ENCODE results near the gene ARRDC3.
"Not testable (repeated sequence)": the region's sequence is repeated elsewhere in the genome, so short reads cannot be mapped to it uniquely, and the experiment has no call there.

The ARRDC3 gene

DNA sequence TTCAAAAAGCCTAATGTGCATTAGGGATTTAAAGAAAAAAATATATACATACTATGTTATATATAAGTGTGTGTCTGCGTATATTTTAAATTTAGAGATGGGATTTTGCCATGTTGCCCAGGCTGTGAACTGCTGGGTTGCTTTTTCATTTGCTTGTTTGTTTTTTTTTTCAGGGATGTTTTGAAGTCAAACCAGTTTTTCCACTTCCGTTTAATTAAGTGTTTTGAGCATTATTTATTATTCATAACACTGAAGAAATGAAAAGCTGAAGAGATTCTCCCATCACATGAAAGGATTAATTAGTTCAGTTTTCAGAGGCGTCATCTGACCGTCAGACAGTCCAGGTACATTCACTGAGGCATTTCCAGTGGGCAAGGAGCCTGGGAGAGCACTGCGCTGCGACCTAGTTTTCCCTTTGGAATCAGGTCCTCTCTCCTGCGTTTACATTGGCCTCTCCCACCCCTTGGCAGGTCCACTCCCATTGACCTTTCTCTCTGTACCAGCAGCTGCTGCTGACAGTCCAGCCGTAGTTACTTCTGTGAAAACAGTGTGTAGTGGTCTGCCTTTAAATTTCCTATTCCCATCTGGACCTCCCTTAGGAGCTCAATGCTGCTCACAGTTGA, 26.0 kb downstream of the ARRDC3 start:
- DNase-seq = no peak

GRCh38 chr5:91354867-91355266, 28.2 kb downstream of the ARRDC3 start:
- DNase-seq = not testable (repeated sequence)

- no peak for DNase-seq
Measured at GRCh38 chr5:91352831-91353695, 30.1 kb downstream of the ARRDC3 start.

- DNase-seq = no peak
Measured at GRCh38 chr5:91345461-91345860, 37.7 kb downstream of the ARRDC3 start.

DNA sequence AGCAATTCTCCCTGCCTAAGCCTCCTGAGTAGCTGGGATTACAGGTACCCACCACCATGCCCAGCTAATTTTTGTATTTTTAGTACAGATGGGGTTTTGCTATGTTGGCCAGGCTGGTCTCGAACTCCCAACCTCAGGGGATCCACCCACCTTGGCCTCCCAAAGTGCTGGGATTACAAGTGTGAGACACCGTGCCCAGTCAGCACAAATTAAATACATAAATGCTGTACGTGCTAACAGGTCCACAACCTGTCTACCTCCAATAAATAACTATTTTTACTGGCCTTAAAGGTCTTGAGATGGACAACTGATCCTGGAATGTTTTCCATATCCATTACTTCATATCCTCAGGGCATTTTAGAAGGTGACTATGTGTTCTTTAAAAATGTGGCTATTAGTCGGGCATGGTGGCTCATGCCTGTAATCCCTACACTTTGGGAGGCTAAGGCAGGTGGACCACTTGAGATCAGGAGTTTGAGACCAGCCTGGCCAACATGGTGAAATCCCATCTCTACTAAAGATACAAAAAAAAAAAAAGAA, 38.4 kb downstream of the ARRDC3 start:
- not testable (repeated sequence) for DNase-seq

- DNase-seq = no peak
Measured at GRCh38 chr5:91343916-91344315, 39.2 kb downstream of the ARRDC3 start.

- DNase-seq = not testable (repeated sequence)
Measured at GRCh38 chr5:91342931-91343330, 40.2 kb downstream of the ARRDC3 start.

DNA sequence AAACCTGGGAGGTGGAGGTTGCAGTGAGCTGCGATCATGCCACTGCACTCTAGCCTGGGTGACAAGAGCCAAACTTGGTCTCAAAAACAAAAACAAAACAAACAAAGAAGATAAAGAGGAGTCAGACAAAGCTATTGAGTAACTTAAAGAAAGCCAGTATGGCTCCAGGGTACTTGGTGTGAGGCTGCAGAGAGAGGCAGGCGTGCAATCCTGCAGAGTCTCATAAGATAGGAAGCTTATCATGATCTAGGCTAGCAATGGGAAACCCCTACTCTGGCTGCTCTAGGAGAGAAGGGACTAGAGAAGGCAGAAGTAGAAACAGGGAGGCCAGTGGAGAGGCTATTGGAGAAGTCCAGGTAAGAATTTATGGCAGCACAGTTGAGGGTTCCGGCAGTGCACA, 42.0 kb downstream of the ARRDC3 start:
- DNase-seq = no peak

DNA sequence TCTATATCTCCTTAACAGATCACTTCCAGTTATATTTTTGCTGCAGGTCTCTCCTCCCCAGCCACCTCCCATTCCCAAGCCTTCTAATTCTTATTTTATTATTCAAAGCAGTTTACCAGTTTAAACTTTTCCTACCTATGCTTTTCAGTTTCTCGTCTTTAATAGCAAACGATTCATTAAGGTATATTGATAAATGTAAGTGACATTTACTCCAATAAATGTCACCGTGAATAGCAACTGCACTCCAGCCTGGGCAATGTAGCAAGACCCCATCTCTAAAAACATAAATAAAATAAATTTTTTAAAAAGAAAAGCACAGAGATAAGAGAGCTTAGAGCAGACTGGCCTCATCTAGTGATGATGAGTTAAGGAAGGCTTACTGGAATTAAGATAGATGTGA, 42.6 kb downstream of the ARRDC3 start:
- no peak for DNase-seq

DNA sequence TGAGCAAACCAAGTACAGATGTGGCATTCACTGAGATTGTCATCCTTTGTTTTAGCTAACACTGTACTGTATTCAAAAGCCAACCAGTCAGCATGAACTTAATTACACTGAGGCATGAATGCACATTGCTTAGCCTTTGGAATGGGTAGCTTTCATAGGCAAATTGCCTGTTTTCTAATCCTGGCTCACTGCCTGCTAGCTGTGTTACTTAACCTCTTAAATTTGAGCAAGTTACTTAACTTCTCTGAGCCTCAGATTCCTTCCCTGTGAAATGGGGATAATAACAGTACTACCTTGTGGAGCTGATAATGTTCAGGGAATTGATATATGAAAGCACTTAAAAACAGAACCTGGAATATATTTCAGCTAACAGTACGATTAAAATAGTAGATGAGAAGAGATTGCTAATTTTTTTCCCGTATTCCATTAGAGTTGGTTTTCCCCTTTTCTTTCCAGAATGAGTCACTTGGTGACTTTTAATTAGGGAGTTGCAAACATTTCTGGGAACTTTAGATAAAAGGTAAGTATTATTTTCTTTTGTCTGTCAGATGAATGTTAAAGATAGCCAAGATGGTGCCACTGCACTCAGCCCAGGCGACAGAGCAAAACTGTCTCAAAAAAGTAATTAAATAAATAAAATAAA, 43.9 kb downstream of the ARRDC3 start:
- DNase-seq = no peak

DNA sequence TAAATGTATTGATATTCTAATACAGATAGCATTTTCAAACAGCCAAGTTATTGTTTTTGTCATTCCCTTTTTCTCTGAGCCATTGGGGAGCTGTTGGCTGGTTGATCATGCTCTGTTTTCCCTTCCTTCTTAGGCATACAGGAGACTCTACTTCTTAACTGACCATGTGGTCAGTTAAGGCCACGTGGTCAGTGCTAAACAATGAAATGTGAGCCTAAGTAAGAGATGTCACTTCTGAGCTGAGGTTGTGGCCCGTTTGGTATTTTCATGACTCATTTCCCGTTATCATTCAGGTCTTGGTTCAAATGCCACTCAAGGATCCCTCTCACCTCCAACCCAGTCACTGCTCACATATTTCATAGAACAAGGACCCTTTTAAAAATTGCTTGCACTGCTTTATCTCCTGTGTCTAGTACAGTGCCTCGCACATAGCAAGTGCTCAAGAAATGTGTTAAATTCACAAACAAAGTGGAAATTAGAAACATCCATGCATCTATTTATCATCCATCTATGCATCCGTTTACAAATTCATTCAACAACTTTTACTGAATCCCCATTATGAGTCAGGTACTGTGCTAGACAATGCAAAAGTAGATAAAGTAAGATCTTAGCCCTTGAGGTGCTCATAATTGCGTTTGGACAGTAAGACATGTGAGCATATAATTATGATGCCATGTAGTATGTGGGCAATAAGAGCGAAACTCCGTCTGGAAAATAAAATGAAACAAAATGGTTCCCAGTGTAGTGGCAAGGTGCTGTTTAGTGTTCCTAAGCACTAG, 50.7 kb downstream of the ARRDC3 start:
- no peak for DNase-seq

DNA sequence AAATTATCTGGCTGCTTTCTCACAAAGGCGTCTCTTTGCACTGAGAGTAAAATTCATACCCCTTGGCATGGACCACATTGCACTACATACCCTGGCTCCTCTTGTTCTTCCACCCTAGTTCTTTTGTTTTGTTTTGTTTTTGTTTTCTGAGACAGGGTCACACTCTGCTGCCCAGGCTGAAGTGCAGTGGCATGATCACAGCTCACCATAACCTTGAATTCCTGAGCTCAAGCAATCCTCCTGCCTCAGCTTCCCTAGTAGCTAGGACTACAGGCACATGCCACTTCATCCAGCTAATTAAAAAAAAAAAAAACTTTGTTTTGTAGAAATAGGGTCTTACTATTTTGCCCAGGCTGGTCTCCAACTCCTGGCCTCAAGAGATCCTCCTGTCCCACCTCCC, 51.4 kb downstream of the ARRDC3 start:
- DNase-seq = no peak

DNA sequence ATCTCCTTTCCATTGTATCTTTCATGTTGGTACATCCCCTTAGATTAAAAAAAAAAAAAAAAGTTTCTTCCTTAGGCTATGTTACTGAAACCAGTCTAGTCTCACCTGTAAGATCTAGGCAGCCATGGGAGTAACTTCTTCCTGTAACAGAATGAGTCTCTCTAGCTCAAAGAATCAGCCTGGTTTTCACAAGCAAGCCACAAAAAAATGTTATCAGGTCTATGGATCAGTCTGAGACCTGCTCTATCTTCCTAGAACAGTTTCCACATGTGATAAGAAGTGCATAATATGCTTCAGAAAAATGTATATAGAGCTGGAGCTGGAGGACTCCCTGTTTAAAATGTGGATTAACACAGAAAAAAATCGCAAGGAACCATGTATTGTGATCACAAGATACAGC, 53.8 kb downstream of the ARRDC3 start:
- no peak for DNase-seq

- no peak for DNase-seq
Measured at GRCh38 chr5:91328743-91329142, 54.4 kb downstream of the ARRDC3 start.

DNA sequence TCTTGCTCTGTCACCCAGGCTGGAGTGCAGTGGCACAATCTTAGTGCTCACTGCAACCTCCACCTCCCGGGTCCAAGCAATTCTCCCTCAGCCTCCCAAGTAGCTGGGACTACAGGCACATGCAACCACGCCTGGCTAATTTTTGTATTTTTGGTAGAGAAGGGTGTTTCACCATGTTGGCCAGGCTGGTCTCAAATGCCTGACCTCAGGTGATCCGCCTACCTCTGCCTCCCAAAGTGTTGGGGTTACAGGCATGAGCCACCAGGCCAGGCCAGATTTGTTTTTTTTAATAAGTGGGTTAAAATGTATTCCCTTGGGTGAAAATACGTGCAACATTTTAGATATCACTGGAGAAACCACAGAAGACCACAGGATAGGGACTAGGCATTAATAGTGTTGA, 60.1 kb downstream of the ARRDC3 start:
- DNase-seq = not testable (repeated sequence)

- DNase-seq = no peak
Measured at GRCh38 chr5:91319667-91320066, 63.5 kb downstream of the ARRDC3 start.

DNA sequence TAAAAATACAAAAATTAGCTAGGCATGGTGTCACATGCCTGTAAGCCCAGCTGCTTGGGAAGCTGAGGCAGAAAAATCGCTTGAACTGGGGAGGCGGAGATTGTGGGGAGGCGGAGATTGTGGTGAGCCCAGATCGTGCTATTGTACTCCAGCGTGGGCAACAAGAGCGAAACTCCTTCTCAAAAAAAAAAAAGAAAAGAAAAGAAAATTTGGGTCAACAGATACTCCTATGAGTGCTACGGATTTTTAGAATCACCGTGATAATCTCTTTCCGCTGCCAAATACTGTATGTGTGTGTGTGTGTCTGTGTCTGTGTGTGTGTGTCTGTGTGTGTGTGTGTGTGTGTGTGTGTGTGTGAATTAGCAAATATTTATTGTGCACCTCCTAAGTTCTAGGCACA, 64.4 kb downstream of the ARRDC3 start:
- DNase-seq = no peak

Data from activated CD8-positive, alpha-beta memory T cell treated with anti-CD3 and anti-CD28 coated beads, Interleukin-2, amount 50 U/mL, for 48 hours (primary cell).